ENCODE data around the gene CDH15.
A peak's percentile ranks its signal among the peaks of the same experiment; 100 is the strongest.

CDH15 gene

DNA sequence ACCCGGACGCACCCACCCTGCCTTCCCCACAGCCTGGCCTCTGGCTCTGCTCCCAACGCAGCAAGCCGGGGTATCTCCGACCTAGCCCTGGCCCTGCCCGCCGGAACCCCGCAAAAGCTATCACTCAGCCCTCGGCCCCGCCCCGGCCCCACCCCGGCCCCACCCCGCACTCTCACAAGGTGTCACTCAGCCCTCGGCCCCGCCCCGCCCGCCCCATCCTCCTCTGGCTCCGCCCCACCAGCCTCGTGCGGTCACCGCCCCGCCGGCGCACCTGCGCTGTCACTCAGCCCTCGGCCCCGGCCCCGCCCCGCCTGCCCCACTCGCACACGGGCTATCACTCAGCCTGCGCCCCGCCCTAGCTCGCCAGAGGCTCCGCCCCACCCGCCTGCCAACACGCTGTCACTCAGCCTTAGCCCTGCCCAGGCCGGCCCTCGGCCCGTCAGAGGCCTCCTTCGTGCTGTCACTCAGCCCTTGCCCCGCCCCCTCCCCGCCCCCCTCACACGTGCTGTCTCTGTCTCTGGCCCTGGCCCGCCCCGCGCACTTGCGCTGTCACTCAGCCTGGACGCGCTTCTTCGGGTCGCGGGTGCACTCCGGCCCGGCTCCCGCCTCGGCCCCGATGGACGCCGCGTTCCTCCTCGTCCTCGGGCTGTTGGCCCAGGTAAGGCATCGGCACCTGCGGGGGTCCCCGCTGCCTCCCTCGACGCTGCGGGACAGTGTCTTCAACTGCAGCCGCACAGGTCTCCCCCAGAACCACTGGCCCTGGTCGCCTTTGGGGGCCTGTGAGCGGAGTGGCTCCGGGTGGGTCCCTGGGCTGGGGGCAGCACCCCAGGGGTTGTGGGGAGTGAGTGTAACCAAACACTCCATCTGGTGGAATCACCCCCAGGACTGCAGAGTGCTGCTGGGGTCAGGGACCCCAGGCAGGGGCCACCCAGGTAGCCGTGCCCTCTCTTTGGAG is at the start of gene CDH15:
TSS of gene CDH15 (plus strand) at position 533 of the 955 bp plus-strand sequence. CDS start at position 617, 84 bp downstream.
- DNase-seq, result peak; percentile 97

- DNase-seq, result peak; percentile 85
Observed at GRCh38 chr16:89122322-89122851, 49.2 kb upstream of the CDH15 start.

- DNase-seq, result no peak
Observed at GRCh38 chr16:89123001-89123830, 48.3 kb upstream of the CDH15 start.

DNA sequence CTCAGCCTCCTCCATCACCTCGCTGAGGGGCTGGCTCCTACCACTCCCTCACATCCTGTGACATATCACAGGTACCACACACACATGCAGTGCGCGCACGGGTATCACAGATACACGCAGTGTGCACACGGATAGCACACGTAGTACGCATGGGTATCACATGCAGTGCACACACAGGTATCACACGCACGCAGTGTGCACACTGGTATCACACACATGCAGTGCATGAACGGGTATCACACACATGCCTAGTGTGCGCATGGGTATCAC is 47.8 kb upstream of the CDH15 start:
- DNase-seq, result no peak

DNA sequence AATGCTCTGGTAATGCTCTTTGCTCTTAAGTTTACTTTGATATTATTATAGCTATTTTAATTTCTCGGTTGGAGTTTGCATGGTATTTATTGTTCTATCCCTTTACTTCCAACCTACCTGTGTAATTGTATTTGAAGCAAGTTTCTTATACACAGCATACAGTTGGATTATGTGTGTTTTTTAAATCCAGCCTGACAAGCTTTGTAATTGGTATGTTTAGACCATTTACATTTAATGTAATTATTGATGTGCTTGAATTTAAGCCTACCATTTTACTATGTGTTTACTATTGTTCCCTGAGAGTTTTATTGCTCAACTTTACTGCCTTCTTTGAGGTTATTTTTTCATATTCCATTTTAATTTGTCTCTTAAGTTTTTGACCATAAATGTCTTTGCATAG is 42.2 kb upstream of the CDH15 start:
- DNase-seq, result no peak

GRCh38 chr16:89130448-89130847 is 41.1 kb upstream of the CDH15 start:
- DNase-seq, result no peak

GRCh38 chr16:89131783-89132182 is 39.8 kb upstream of the CDH15 start:
- DNase-seq, result no peak

DNA sequence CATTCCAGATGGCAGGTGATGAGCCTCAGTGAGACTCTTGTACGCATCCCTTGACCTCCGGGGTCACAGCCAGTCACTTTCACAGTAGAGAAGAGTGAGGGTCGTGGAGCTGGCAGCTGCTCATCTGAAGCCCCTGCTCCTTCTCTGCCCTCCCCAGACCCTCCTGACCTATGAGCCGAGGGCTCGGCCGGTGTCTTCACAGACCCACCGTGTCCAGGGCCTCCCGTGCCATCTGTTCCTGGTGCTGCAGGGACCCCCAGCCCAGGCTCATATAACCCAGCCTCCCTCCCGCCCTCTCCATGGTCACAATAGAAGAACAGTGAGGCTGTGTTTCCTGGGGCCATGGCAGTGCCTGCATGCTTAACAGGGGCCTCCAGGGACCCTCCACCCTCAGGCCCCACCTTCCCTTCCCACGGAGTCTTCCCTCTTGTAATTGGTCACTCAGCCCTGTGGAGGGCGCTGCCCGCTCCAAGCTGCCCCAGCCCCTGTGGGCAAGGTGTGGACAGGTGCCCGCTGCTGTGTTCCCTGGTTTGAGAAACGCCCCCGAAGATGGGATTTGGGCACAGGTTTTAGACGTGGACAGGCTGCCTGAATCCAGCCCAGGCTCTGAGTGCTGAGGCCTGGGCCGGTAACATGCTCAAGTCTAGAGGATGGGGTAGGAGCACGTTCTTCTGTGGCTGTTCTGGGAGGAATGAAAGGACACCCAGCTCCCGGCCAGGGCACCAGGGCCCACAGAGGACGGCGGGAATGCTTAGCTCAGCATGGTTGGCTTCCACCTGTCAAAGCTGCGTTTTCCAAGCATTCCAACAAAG is 39.1 kb upstream of the CDH15 start:
- peak; percentile 52 for DNase-seq

GRCh38 chr16:89133457-89134127 is 38.0 kb upstream of the CDH15 start:
- no peak for DNase-seq

DNA sequence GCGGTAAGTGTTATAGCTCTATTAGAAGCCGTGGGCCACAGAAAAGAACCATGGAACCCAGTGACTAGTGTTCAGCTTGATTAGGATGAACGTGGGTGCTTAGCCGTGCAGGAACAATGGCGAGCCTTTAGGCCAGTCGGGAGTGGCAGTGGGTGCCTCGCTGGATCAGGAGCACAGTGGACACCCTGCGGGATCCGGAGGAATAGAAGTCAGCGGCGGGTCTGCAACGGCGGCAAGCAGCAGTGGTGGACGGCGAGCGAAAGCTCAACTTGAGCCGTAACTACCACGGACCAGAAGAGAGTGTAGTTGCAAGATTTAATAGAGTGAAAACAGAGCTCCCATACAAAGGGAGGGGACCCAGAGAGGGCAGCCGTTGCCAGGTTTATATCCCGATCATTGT is 37.3 kb upstream of the CDH15 start:
- no peak for DNase-seq

DNA sequence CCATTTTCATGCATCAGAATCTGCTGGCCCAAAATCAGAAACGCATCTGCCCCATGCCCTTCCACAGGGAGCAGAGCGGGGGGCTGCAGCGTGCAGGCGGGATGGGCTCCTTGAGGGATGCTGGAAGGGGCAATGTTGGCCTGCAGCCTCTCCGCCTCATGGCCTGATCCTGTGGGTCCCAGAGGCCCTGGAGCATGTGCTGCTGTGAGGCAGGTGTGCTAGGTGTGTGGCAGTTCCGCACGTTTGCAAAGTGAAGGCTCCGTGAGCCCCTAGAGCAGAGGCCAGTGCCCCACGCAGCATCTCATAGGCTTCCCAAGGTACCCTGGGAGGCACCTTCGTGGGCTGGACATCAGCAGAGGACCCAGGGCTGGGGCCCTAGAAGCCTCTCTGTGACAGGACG is 36.4 kb upstream of the CDH15 start:
- DNase-seq, result no peak

DNA sequence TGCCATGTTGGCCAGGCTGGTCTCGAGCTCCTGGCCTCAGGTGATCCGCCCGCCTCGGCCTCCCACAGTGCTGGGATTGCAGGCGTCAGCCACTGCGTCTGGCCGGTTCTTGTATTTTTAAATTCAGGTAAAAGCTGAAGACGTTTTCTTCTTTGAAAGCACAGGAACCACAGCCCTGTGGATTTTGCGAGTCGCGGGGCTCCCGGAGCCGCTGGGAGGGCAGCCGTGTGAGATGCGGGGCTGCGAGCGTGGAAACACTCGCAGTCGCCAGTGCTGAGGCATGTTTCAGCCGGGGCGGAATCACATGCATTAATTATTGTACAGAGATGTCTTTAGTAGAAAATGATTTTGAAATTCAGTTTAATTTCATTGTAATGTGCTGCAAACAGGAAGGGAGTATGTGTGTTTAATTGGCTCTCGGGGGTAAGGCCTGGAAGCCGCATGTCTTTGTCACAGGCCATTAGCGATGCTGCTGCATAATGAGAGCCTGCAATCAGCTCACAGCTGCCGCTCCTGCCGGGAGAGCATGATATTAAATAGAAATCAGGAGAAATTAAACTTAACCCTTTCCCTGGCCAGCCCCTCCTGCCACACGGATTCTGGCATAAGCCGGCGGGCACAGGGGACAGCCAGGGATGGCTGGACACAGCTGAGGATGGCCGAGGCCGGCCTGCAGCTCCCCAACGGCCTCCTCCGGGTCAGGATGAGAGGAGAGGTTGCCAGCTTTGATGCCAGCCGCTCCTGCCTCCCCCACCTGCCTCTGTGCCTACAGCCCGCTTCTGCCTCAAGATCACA is 35.4 kb upstream of the CDH15 start:
- no peak for DNase-seq

- no peak for DNase-seq
Observed at GRCh38 chr16:89136931-89137330, 34.6 kb upstream of the CDH15 start.

DNA sequence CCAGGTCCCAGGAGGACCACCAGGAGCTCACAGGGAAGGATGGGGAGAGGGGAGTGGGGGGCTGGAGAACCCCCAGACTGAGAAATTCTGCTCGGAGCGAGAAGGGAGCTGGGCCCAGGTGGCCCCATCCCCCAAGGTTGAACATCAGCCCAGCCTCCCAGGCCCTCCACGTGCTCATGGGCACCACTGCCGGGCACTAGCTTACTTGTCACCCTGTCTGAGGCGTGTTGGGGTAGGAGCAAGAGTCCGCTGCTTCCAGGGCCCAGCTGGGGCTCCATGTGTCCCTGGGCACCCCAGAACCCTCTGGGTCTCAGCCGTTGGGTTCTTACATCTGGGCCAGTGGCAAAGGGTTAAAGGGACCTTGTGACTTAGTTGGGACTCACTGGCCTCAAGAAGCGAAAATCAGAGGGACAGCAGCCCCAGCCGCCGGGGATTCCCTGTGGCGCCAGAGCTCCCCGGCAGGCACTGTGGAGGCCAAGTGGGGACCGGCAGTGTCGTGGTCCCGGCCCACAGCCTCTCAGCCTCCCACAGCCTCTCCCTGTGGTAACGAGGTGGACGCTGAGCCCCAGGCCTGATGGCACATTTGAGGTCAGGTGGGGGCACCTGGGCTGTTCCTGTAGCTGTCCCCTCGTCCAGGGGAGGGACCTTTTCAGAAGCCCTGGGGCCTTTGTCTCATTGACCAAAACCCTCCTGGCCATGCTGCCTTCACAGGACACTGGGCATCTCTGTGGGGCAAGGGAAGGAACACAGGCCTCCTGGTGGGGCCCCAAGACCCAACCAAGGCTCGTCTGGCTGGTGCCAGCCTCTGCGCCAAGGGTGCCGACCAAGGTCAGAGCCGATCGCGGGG is 33.7 kb upstream of the CDH15 start:
- DNase-seq, result no peak

DNA sequence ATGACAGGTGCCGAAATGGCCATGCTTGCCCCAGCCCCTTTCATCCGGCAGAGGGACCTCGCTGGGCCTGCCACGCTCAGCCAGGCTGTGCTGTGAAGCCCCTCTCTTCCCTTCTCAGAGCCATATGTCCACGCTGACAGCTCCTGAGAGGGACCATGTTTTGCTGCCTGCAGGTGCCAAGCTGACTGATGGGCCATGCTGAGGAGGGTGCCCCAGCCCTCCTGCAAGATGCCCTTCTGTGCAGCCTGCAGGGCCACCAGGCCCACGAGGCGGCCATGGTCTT is 33.1 kb upstream of the CDH15 start:
- no peak for DNase-seq

DNA sequence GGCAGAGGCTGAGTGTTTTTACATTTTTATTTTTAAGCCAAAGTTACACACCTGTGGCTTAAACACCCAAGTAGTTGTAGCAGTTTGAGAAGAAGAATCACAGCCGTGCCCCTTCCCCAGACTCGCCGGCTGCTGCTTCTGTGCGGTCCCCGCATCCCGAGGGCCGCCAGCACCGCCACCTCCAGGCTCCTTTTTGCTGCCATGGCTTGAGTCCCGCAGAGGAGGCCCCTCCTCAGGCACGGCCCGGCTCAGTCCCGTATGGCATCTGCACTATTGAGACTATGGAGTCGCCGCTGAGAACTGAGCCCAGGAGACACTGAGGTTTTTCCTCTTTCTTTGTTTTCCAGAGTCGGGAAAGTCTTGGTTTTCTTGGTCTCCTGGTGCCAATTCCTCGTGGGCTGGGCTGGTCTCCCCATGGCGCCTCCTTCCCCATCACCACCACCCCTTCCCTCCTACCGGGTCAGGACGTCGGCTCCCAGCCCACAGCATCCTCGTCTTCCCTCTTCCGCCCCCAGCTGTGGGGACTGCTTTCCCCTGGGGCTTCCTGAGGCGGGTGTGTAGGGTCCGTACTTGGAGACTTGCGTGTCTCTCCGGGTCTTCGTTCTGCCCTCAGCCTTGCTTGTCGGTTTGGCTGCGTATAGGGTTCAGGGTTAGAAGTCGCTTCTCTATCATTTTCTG is 32.6 kb upstream of the CDH15 start:
- DNase-seq, result no peak

DNA sequence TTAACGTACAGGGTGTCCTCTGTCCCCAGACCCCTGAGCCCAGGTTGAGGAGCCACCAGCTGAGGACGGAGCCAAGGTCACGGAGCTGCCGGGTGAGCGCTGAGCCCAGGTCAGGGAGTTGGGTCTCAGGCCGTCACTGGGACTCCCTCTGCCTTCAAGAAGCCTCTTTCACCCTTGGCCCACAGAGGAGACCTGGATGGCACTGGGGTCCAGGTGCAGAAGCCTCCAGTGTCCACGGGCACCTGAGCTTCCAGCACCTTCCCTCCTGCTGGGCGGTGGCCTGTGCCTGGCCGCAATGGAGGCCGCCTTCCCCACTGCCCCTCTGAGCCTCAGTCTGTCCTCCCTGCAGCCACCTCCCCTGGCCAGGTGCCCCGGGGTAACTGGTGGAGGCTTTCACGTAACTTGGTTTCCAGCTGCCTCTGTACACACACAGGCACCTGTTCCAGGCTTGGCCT is 31.6 kb upstream of the CDH15 start:
- no peak for DNase-seq

DNA sequence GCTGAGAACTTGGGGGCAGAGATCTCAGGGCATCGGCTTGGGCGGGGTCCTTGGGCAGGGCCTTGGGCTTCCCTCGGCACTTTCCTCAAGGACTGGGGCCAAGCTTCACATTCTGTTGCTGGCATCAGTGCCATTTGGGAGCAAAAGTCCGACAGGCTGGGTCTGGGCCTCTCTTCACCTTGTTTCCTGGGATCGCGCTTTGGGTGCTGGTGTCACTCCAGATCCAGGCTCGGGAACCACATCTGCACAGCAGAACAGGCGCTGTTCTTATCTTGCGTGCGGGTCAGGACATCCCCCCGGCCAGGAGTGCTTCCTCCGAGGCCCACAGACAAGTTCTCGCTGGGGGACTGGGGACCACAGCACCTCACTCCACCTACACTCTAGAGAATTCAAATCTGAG is 31.1 kb upstream of the CDH15 start:
- no peak for DNase-seq

DNA sequence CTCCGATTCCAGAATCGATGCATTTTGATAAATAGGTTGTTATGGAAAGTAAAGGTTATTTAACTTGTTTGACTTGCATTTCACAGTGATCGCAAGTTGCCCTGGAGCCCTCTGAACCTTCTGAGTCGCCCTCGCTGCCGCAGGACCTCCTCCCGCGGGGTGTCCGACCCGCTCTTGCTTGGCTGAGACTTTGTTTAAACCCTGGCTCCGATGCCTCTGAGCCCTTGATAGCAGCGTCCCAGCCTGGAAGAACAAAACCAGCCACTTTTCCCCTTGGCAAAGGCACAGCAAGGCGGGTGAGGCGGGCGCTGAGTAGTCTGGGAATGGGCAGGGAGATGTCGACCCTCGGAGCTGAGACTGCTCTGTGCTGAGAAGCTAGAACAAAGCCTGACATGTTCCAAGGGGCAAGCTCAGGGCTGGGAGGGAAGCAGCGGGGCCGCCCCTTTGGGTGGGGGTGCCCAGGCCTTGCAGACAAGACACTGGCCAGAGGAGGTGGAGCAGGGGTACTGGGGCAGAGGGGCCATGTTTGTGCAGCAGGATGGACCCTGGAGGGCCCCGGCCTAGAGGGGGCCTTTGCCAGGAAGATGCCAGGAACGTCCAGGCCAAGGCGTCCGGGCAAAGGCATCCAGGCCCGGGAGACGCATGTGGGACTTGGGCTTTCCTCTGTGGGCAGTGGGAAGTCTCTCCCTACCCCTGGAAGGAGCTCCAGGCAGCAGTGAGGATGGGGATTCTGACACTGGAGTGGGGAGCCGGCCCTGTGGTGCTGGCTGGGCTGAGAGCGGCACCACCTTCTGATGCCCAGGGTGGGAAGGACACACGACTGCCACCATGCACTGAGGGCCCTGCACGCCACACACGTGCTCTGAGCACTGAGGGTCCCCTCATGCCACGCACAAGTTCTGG is 30.3 kb upstream of the CDH15 start:
- no peak for DNase-seq

All from activated effector memory CD4-positive, alpha-beta T cell treated with anti-CD3 and anti-CD28 coated beads, Interleukin-2, amount 50 U/mL, for 16 hours (primary cell).